Subcutaneous adipose tissue (tissue), 4 donors: ENCODE measurements around the gene CDK13. TPM values are rescaled to one million over a fixed set of nuclear protein-coding genes. Genes with fewer than 3 reads are reported as not detected.

Experiments
- CTCF ChIP-seq: fragments of 450-650 bp; IDR thresholded peaks from one replicate; pipeline ENCODE4 v1.5.1; 2016; ENCODE audit warnings: low read depth, mild to moderate bottlenecking, control low read depth, antibody characterized with exemption, moderate library complexity
- total RNA-seq, 4 donors: library from RNA; depleted of rRNA; stranded (reverse); fragments of >200 nt; gene quantifications; one replicate each; pipeline ENCODE4 v1.1.0, GENCODE V29; 2016

The CDK13 gene
- total RNA-seq, 4 donors from 2014 or later: 65.6 to 81.9 (median 68.3) TPM

GRCh38 chr7:39958038-39958437 is 8.0 kb downstream of the CDK13 start:
- no peak for TF ChIP-seq CTCF

GRCh38 chr7:39967406-39968161 is 17.5 kb downstream of the CDK13 start:
- no peak for TF ChIP-seq CTCF

- no peak for TF ChIP-seq CTCF
Observed at GRCh38 chr7:39969431-39969830, 19.4 kb downstream of the CDK13 start.

GRCh38 chr7:39971924-39972323 is 21.9 kb downstream of the CDK13 start:
- no peak for TF ChIP-seq CTCF

GRCh38 chr7:39973801-39974200 is 23.7 kb downstream of the CDK13 start:
- TF ChIP-seq CTCF: no peak

- no peak for TF ChIP-seq CTCF
Observed at GRCh38 chr7:39978230-39978934, 28.3 kb downstream of the CDK13 start.

GRCh38 chr7:39979406-39980073 is 29.5 kb downstream of the CDK13 start:
- TF ChIP-seq CTCF: no peak
